Measurements from ENCODE around the gene HKDC1.

DNA sequence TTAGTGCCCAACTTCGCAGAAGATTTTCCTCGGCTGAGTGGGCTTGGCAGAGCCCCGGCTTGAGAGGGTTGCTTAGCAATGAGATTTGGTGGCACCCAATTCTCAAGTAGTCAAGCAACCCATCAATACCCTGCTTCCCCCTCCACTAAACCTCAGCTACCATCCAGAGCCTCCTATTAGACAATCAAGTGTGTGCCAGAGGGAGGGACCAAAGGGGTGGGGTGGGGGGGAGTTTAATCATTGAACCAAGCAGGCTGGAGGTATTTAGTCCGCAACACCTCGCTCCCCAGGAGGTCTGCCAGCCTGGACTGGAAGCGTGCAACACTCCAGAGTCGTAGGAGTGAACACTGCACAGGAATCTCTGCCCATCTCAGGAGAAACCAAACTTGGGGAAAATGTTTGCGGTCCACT lies at the start of gene HKDC1:
- TF ChIP-seq, protein P1, sequence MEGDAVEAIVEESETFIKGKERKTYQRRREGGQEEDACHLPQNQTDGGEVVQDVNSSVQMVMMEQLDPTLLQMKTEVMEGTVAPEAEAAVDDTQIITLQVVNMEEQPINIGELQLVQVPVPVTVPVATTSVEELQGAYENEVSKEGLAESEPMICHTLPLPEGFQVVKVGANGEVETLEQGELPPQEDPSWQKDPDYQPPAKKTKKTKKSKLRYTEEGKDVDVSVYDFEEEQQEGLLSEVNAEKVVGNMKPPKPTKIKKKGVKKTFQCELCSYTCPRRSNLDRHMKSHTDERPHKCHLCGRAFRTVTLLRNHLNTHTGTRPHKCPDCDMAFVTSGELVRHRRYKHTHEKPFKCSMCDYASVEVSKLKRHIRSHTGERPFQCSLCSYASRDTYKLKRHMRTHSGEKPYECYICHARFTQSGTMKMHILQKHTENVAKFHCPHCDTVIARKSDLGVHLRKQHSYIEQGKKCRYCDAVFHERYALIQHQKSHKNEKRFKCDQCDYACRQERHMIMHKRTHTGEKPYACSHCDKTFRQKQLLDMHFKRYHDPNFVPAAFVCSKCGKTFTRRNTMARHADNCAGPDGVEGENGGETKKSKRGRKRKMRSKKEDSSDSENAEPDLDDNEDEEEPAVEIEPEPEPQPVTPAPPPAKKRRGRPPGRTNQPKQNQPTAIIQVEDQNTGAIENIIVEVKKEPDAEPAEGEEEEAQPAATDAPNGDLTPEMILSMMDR (conservative IDR thresholded peaks at IDR 0.05; ENCODE audit: low read depth, low read length) = no peak
- TF ChIP-seq EZH2 (IDR thresholded peaks at IDR 0.05; ENCODE audit: borderline replicate concordance, low read depth, low read length, poor library complexity, severe bottlenecking) = no peak
